Measurements from ENCODE around the gene HSFX3.
"Not testable (repeated sequence)": the region's sequence is repeated elsewhere in the genome, so short reads cannot be mapped to it uniquely, and the experiment has no call there.

The HSFX3 gene

GRCh38 chrX:149525903-149526302 is 23.8 kb downstream of the HSFX3 start:
- H3K27me3 ChIP-seq (ENCODE audit: insufficient read depth, low read length); H3K9ac ChIP-seq (ENCODE audit: low read depth, low read length); H3K4me1 ChIP-seq (ENCODE audit: insufficient read depth, low read length); H3K4me3 ChIP-seq (ENCODE audit: low read length); H3K27ac ChIP-seq (ENCODE audit: low read length); H3K36me3 ChIP-seq (ENCODE audit: insufficient read depth, low read depth, low read length); H3K9me3 ChIP-seq (ENCODE audit: insufficient read depth, low read depth, low read length): not testable (repeated sequence)

GRCh38 chrX:149525389-149525788 is 24.3 kb downstream of the HSFX3 start:
- H3K27ac ChIP-seq (ENCODE audit: low read length); H3K9ac ChIP-seq (ENCODE audit: low read depth, low read length); H3K4me3 ChIP-seq (ENCODE audit: low read length): not testable (repeated sequence)

GRCh38 chrX:149522916-149523315 is 26.8 kb downstream of the HSFX3 start:
- Histone ChIP-seq H3K9me3 (ENCODE audit: insufficient read depth, low read depth, low read length) (no peaks in the 10 kb centered on the region), H3K4me3 (ENCODE audit: low read length) (no peak overlapping the region), H3K4me1 (ENCODE audit: insufficient read depth, low read length) (no peaks in the 10 kb centered on the region; the same call in 1 of the 2 replicates), H3K27ac (ENCODE audit: low read length) (no peak overlapping the region), H3K36me3 (ENCODE audit: insufficient read depth, low read depth, low read length) (no peaks in the 10 kb centered on the region), H3K9ac (ENCODE audit: low read depth, low read length) (no peak overlapping the region), H3K27me3 (ENCODE audit: insufficient read depth, low read length) (no peaks in the 10 kb centered on the region)

More at GRCh38 chrX:149525389-149525788, 24.3 kb downstream of the HSFX3 start:
- not testable (repeated sequence) for H3K36me3 ChIP-seq (ENCODE audit: insufficient read depth, low read depth, low read length); H3K9me3 ChIP-seq (ENCODE audit: insufficient read depth, low read depth, low read length); H3K27me3 ChIP-seq (ENCODE audit: insufficient read depth, low read length); H3K4me1 ChIP-seq (ENCODE audit: insufficient read depth, low read length)

GRCh38 chrX:149521438-149521837 is 28.3 kb downstream of the HSFX3 start:
- H3K27ac ChIP-seq (ENCODE audit: low read length), result no peak overlapping the region

GRCh38 chrX:149520636-149521277 is 29.0 kb downstream of the HSFX3 start:
- H3K9ac ChIP-seq (ENCODE audit: low read depth, low read length); H3K27ac ChIP-seq (ENCODE audit: low read length): not testable (repeated sequence)

More at GRCh38 chrX:149521438-149521837, 28.3 kb downstream of the HSFX3 start:
- no peaks in the 10 kb centered on the region for H3K9me3 ChIP-seq (ENCODE audit: insufficient read depth, low read depth, low read length)
- no peak overlapping the region for H3K9ac ChIP-seq (ENCODE audit: low read depth, low read length)
- no peaks in the 10 kb centered on the region for H3K27me3 ChIP-seq (ENCODE audit: insufficient read depth, low read length)
- H3K36me3 ChIP-seq (ENCODE audit: insufficient read depth, low read depth, low read length), result no peaks in the 10 kb centered on the region
- H3K4me1 ChIP-seq (ENCODE audit: insufficient read depth, low read length), result no peaks in the 10 kb centered on the region; the same call in 1 of the 2 replicates
- no peak overlapping the region for H3K4me3 ChIP-seq (ENCODE audit: low read length)

GRCh38 chrX:149518236-149518635 is 31.5 kb downstream of the HSFX3 start:
- no peak overlapping the region for H3K9ac ChIP-seq (ENCODE audit: low read depth, low read length)
- H3K27ac ChIP-seq (ENCODE audit: low read length), result no peak overlapping the region
- H3K4me3 ChIP-seq (ENCODE audit: low read length), result no peak overlapping the region
- no peaks in the 10 kb centered on the region for H3K27me3 ChIP-seq (ENCODE audit: insufficient read depth, low read length)
- H3K4me1 ChIP-seq (ENCODE audit: insufficient read depth, low read length), result no peaks in the 10 kb centered on the region
- H3K36me3 ChIP-seq (ENCODE audit: insufficient read depth, low read depth, low read length), result no peaks in the 10 kb centered on the region
- no peaks in the 10 kb centered on the region for H3K9me3 ChIP-seq (ENCODE audit: insufficient read depth, low read depth, low read length)

More at GRCh38 chrX:149520636-149521277, 29.0 kb downstream of the HSFX3 start:
- not testable (repeated sequence) for H3K36me3 ChIP-seq (ENCODE audit: insufficient read depth, low read depth, low read length); H3K4me3 ChIP-seq (ENCODE audit: low read length); H3K9me3 ChIP-seq (ENCODE audit: insufficient read depth, low read depth, low read length); H3K27me3 ChIP-seq (ENCODE audit: insufficient read depth, low read length); H3K4me1 ChIP-seq (ENCODE audit: insufficient read depth, low read length)

GRCh38 chrX:149517308-149517707 is 32.4 kb downstream of the HSFX3 start:
- no peaks in the 10 kb centered on the region for H3K36me3 ChIP-seq (ENCODE audit: insufficient read depth, low read depth, low read length)
- H3K9me3 ChIP-seq (ENCODE audit: insufficient read depth, low read depth, low read length), result no peaks in the 10 kb centered on the region
- no peak overlapping the region for H3K9ac ChIP-seq (ENCODE audit: low read depth, low read length)
- H3K27ac ChIP-seq (ENCODE audit: low read length), result no peak overlapping the region
- no peaks in the 10 kb centered on the region for H3K4me1 ChIP-seq (ENCODE audit: insufficient read depth, low read length)
- no peak overlapping the region for H3K4me3 ChIP-seq (ENCODE audit: low read length)
- no peaks in the 10 kb centered on the region for H3K27me3 ChIP-seq (ENCODE audit: insufficient read depth, low read length)

GRCh38 chrX:149516604-149517003 is 33.1 kb downstream of the HSFX3 start:
- Histone ChIP-seq H3K27me3 (ENCODE audit: insufficient read depth, low read length) (no peaks in the 10 kb centered on the region), H3K4me3 (ENCODE audit: low read length) (no peak overlapping the region), H3K9me3 (ENCODE audit: insufficient read depth, low read depth, low read length) (no peaks in the 10 kb centered on the region), H3K36me3 (ENCODE audit: insufficient read depth, low read depth, low read length) (no peaks in the 10 kb centered on the region), H3K9ac (ENCODE audit: low read depth, low read length) (no peak overlapping the region), H3K4me1 (ENCODE audit: insufficient read depth, low read length) (no peaks in the 10 kb centered on the region), H3K27ac (ENCODE audit: low read length) (no peak overlapping the region)

- Histone ChIP-seq H3K27me3 (ENCODE audit: insufficient read depth, low read length) (no peaks in the 10 kb centered on the region), H3K36me3 (ENCODE audit: insufficient read depth, low read depth, low read length) (no peaks in the 10 kb centered on the region), H3K4me1 (ENCODE audit: insufficient read depth, low read length) (no peaks in the 10 kb centered on the region), H3K4me3 (ENCODE audit: low read length) (no peak overlapping the region), H3K27ac (ENCODE audit: low read length) (no peak overlapping the region), H3K9me3 (ENCODE audit: insufficient read depth, low read depth, low read length) (no peaks in the 10 kb centered on the region), H3K9ac (ENCODE audit: low read depth, low read length) (no peak overlapping the region)
Observed at GRCh38 chrX:149515954-149516602, 33.6 kb downstream of the HSFX3 start.

GRCh38 chrX:149513825-149514428 is 35.8 kb downstream of the HSFX3 start:
- no peak overlapping the region for H3K9ac ChIP-seq (ENCODE audit: low read depth, low read length)
- no peaks in the 10 kb centered on the region for H3K9me3 ChIP-seq (ENCODE audit: insufficient read depth, low read depth, low read length)
- no peak overlapping the region for H3K4me3 ChIP-seq (ENCODE audit: low read length)
- H3K4me1 ChIP-seq (ENCODE audit: insufficient read depth, low read length), result peaks cover 4% of the 10 kb centered on the region
- no peak overlapping the region for H3K27ac ChIP-seq (ENCODE audit: low read length)
- no peaks in the 10 kb centered on the region for H3K36me3 ChIP-seq (ENCODE audit: insufficient read depth, low read depth, low read length)
- H3K27me3 ChIP-seq (ENCODE audit: insufficient read depth, low read length), result no peaks in the 10 kb centered on the region

GRCh38 chrX:149512225-149512885 is 37.4 kb downstream of the HSFX3 start:
- Histone ChIP-seq H3K9ac (ENCODE audit: low read depth, low read length) (no peak overlapping the region), H3K9me3 (ENCODE audit: insufficient read depth, low read depth, low read length) (no peaks in the 10 kb centered on the region), H3K27me3 (ENCODE audit: insufficient read depth, low read length) (no peaks in the 10 kb centered on the region), H3K4me3 (ENCODE audit: low read length) (no peak overlapping the region), H3K27ac (ENCODE audit: low read length) (no peak overlapping the region), H3K4me1 (ENCODE audit: insufficient read depth, low read length) (peaks cover 4% of the 10 kb centered on the region), H3K36me3 (ENCODE audit: insufficient read depth, low read depth, low read length) (no peaks in the 10 kb centered on the region)

All from iPS-20b (cell line).